Suppressor macrophage treated with lipopolysaccharide for 1 hour (primary cell): ENCODE data around the gene PLEKHS1.
"Not testable (repeated sequence)": the region's sequence is repeated elsewhere in the genome, so short reads cannot be mapped to it uniquely, and the experiment has no call there.

ENCODE experiments used
- DNase-seq, 3 donors: peaks; one replicate each; pipeline ENCODE4 v3.0.0-alpha.2; 2020 to 2022

Gene PLEKHS1

DNA sequence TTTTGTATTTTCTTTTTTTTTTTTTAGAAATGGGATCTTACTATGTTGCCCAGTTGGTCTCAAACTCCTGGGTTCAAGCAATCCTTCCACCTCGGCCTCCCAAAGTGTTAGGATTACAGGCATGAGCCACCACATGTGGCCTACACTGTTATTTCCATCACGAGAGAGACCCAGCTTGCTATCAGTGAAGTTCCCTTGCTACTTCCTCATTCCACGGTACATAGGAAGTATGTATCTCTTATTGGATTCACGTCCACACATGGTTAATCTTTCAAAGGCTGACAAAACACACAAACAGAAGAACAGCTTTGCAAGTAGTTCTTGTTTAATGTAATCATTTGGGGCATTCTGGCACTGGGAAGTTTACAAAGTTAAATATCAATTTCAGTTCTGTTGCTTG lies 51.5 kb downstream of the PLEKHS1 start:
- DNase-seq, result peak; percentile 24 to 26 (median 24)

GRCh38 chr10:113806503-113806902 lies 55.0 kb downstream of the PLEKHS1 start:
- DNase-seq, result no peak

DNA sequence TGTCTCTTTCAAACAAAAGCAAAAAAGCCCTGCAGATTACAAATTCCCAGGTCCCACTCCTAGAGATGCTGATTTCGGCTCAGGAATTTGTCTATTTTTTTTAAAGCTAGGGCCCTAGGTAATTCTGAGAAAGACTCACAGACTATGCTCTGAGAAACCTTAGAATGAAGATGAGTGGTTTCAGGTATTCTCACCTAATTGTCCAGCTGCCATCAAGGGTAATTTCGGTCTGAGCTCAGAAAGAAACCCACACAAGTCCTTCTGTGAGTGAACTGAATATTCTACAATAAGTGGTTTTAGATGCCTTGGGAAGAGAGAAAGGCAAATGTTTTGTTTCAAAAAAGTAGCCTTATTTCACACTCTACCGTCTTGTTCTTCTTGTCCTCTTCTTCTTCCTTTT lies 56.7 kb downstream of the PLEKHS1 start:
- no peak for DNase-seq

DNA sequence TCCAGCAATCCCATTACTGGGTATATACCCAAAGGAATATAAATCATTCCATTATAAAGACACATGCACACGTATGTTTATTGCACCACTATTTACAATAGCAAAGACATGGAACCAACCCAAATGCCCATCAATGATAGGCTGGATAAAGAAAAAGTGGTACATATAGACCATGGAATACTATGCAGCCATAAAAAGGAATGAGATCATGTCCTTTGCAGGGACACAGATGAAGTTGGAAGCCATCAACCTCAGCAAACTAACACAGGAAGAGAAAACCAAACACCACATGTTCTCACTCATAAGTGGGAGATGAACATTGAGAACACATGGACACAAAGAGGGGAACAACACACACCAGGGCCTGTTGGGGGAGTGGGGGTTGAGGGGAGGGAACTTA lies 63.2 kb downstream of the PLEKHS1 start:
- not testable (repeated sequence) for DNase-seq

- no peak for DNase-seq
Measured at GRCh38 chr10:113819989-113820388, 68.5 kb downstream of the PLEKHS1 start.

GRCh38 chr10:113820507-113820906 lies 69.0 kb downstream of the PLEKHS1 start:
- DNase-seq, result no peak

- not testable (repeated sequence) for DNase-seq
Measured at GRCh38 chr10:113821306-113821705, 69.8 kb downstream of the PLEKHS1 start.

DNA sequence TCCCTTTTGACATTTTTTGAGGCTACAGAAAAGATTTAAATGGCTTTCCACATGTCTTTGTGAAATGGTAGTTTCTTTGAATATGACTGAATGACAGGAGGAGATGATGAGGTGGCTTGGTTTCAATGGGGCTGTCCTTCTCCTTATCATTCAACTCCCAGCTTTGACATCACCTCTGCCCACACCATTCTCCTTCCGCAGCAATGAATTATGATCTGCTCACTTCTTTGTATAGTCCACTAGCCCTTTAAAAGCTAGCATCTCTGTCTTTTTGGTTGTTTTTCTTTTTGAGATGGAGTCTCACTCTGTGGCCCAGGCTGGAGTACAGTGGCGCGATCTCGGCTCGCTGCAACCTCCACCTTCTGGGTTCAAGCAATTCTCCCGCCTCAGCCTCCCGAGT lies 70.7 kb downstream of the PLEKHS1 start:
- no peak for DNase-seq

DNA sequence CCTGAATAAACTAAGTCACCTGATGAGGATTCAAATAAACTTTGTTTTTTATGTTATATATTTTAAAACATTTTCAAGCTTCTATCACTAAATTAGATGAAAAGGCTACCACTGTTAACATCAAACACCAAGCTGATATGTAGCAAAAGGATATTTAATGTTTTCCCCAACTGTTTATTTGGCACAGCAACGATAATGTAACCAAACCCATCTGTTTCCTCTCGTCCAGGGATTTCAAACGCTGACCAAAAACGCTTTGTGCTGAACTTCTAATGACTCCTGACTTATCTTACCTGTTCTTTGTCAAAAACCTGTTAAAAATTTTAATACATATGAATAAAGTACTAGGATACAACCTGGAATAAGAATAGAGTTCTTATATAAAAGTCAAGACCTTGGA lies 71.9 kb downstream of the PLEKHS1 start:
- DNase-seq, result no peak

DNA sequence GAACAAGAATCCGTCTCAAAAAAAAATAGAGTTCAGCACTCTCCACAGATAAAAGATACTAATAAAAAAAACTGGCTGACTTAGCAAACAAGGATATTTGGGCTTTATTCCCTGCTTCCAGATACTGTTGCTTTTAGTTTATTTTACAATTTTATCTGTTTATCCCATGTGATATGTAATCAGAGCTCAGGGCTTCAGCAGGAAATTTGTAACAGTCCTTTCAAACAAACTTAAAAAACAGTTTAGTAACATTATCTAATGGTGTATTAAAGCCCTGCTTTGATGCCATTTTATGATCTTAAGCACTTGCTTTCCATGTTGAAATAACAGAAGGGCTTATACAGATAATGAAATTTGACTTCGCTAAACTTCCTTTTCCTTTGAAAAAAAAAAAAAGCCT lies 74.3 kb downstream of the PLEKHS1 start:
- DNase-seq, result no peak

GRCh38 chr10:113828567-113828966 lies 77.1 kb downstream of the PLEKHS1 start:
- not testable (repeated sequence) for DNase-seq
